GM19455 (cell line): Measurements from ENCODE around the gene VEZF1.
"Not testable (repeated sequence)": the region's sequence is repeated elsewhere in the genome, so short reads cannot be mapped to it uniquely, and the experiment has no call there.

ENCODE experiments used
- ATAC-seq: cut with Tn5 transposase; IDR thresholded peaks from one replicate; pipeline ENCODE4 v1.9.1; 2021; ENCODE audit not compliant: unreplicated experiment

VEZF1 gene

DNA sequence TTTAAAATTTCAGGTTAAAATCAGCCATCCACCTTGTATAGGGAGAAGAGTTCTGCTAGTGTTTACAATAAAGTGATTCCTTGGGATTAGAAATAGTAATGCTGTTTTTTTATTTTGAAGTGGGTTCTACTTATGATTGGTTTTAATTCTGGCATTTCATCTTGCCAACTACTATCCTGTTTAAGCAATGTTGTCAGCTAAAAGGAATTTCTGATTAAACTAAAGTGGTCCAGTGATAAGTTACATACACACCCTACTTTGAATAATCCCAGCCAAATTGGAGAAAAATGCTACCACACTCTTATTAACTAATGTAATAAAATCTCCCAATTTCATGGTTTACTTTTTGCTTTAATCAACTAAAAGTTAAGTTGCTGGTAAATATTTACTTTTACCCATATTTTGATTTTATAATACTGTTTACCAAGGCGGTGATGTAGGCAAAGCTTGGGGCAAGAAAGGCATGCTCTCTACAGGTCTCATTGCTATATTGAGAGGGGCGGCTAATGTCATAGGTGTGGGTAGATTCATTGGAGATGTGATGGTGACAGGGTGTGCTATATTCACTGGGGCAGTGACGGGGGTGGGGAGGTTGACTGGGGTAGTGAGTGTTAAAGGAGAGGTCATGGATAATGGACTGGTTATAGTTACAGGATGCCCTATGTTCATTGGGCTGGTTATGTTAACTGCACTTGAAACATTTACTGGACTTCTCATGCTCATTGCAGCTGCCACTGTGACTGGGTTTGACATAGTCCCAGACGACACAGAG lies 13.8 kb downstream of the VEZF1 start:
- ATAC-seq, result not testable (repeated sequence)

DNA sequence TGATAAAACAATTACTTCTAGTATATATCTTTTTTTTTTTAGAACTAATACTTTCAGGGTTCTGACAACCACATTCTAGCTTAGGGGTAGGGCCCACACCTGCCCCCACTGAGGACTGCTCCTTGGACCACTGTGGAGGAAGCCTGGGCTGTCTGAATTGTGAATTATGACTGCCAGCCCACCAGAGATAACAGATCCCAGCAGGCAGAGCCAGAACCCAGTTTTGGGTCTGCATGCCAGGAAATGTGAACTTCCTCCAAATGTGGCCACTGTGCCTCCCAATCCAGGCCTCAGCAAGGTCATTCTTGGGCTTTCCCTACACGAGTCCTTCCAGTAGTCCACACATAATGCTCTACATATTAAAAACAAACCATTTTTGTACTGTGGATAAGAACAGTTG lies 15.9 kb downstream of the VEZF1 start:
- no peak for ATAC-seq

DNA sequence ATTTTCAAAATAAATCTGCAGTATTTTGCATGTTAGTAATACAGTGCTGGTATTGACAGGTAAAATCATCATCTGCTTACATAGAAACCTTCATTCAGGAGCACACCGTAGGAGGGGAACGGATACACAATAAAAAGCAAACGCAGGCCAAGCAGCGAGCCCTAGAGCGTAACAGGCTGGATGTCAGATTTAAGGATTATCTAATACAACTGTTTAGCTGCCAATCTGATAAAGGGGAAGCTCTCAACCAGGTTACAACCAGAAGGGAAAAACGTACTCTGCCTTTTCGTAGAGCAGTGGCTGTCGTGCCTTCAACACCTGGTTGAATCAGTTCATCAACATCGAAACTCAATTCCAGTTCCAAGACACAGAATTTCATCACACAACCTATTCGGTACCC lies 16.5 kb downstream of the VEZF1 start:
- no peak for ATAC-seq

DNA sequence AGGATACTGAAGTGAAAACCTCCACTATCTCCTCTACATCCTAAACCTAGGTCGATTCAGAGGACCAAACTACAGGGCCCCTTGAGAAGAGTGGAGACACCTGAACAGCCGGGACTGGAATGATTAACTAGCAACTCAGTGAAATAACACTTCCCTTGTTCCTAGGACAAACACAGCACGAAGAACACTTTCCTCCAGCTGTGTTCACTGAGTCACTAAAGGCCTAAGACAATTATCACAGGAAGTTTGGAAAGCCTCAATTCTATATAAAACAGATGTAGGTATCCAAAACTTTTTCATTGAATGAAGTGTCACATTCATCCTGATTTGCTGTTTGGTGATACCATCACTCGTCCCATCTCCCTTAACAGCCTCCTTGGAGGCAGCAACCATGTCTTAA lies 17.3 kb downstream of the VEZF1 start:
- ATAC-seq, result no peak

DNA sequence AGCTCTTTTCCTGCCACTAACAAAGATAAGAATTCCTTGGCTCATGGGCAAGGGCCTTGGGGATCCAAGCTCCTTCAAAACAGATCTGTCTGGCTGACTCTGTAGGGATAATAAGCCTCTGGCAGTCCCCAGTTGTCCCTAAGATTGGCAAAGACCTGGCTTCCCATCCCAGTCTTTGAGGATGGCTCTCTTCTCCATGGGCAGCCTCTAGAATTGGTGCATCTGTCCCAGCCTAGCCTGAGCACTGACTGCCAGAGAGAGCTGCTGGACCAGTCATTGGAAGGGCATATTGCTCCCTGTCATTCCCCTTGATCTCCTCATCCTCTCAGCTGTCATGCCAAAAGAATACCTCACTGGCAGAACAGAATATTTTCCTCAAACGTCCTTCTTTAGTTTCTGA lies 19.6 kb downstream of the VEZF1 start:
- ATAC-seq, result no peak

DNA sequence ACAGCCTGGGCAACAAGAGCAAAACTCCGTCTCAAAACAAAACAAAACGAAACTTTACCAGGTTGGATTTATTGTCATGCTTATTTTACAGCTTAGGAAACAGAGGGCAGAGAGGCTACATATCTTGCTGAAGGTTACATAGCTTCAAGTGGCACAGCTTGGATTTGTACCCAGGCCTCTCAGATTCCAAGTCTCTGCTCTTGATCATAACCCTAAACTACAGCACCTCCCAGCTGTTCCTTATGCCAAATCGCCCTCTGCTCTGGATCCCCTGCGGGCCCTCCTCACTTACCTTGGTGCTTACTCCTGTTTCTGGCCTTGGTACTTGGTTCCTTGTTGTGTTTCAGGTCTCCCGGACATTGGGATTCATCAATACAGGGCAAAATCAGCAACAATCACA lies 21.2 kb downstream of the VEZF1 start:
- ATAC-seq, result no peak

DNA sequence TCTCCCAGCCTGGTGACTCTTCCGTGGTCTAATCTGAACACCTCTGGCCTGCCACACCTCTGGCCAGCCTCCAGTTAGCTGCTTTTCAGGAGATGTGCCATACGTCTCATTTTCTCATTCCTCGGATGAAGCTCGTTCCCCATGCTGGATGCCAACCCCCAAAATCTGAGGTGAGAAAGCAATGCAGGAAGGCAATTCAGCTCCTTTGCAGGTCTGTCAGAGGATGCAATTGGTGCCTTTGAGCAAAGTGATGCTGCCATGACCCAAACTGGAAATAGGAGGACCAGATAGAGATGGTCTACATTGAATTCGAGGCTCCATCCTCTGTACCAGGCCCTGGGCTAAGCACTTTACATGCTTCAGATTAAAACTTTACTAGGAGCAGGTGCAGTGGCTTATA lies 21.8 kb downstream of the VEZF1 start:
- ATAC-seq, result no peak

DNA sequence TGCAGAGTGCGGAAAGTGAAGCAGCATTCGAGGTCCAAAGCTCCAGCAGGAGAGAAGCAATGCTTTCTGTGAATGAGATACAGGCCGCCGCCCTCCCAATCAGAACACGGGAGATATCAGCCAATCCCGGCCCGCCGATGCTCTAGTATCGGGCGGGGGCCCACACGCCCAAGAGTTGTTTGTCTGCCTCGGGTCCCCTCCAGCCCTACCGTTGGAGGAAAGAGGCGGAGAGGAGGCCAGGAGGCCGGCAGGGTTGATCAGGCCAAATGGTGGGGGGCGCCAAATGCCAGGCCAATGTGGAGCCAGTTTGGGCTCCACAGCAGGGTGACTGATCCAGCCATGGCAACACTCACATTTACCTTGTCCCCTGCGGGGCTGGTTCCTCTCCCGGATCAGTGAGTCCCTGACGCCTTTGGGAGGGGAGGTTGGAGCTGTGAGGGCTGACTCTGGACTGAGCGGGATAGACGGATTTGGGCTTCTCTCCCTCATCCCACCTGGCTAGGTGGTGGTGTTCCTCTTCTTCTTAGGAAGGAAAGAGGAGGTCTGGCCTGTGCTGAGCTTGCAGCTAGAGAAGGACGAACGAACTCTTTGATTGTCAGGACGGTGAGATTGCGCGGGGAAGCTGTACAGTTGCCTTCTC lies 22.4 kb downstream of the VEZF1 start:
- no peak for ATAC-seq

DNA sequence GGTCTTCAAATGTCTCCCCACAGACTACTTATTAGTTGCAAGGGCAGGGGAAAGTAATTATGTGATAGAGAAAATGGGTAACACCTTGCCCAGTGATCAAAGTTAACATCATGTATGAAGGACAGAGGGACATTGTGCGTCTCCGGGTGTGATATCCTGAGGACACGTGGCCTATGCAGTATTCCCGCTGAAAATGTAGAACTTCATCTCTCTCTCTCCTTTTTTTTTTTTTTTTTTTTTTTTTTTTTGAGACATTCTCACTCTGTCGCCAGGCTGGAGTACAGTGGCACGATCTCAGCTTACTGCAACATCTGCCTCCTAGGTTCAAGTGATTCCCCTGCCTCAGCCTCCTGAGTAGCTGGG lies 24.9 kb downstream of the VEZF1 start:
- ATAC-seq, result no peak

DNA sequence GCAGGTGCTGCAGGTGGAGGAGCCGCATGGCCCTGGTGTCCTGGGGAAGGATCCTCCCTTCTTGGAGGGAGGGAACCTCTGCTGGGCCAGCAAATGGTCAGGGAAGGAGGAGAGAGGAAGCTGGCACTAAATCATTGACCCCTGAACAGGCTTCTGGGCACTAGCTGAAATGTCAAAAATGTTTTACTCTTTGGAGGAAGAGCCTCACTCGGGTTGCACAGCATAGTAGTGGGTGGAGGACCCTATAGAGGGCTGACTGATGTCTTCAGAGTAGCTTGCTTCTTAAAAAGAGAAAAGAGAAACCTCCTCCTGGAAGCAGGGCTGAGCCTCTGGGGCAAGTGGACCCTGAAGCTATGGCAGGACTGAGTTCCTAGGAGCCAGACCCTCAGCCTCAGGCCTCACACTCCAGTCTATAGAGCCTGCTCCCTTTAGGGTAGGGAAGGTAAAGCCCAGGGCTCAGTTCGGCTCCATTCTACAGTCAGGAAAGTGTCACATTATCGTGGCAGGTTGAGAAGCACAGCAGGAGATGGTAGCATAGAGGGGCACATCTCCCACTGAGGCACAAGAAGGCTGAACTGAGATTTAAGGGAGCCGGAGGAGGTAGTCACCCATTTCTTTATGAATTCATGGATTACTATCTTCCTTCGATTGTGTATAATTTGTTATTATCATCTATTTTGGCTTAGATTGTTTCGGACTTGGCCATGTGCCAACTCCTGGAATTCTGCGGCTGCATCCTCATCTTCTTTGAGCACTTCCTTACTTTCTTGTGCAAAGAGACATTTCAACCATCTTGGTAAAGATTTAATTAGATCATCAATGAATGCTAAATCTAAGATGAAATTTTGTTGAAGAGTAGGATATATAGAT lies 25.5 kb downstream of the VEZF1 start:
- no peak for ATAC-seq

DNA sequence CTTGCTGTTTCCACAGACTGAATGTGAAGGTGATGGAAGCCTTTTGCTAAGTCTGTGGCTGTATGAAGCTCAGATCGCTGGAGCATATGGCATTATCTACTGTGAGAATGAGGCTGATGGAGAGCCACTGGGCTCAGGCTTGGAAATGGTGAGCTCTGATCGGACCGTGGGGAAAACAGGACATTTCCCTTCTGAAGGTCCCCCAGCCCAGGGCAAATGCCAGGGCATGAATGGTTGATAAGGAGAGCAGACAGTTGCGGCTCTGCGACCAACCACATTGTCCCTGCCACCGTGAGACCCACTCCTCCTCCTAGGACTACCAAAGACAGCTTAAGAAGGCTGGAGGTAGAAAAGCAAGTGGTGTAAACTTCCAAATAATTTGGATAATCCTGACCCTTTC lies 28.1 kb downstream of the VEZF1 start:
- no peak for ATAC-seq

DNA sequence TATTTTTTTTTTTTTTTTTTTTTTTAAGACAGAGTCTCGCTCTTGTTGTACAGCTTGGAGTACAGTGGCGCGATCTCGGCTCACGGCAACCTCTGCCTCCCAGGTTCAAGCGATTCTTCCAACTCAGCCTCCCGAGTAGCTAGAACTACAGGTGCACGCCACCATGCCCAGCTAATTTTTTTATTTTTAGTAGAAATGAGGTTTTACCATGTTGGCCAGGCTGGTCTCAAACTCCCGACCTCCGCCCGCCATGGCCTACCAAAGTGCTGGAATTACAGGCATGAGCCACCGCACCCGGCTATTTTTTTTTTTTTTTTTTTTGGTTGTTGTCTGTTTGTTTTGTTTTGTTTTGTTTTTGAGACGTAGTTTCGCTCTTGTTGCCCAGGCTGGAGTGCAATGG lies 29.7 kb downstream of the VEZF1 start:
- ATAC-seq, result not testable (repeated sequence)

DNA sequence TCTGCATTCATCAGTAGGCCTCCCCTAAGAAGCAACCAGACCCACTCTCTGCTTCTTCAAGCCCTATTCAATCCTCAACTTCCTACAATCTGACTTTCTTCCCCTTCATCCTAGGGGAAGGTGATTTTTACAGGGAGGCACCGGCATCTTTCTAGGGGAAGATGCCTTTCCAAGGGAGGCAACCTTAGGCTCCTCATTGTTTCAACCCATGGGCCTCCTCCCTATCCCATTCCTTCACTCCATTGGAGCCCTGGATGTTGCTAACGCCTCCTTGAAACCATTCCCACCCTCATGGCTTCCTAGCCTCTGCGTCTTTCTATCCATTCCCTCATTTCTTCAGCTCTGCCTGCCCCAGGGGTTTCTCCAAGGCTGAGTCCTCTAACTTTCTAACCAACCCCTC lies 30.2 kb downstream of the VEZF1 start:
- no peak for ATAC-seq

DNA sequence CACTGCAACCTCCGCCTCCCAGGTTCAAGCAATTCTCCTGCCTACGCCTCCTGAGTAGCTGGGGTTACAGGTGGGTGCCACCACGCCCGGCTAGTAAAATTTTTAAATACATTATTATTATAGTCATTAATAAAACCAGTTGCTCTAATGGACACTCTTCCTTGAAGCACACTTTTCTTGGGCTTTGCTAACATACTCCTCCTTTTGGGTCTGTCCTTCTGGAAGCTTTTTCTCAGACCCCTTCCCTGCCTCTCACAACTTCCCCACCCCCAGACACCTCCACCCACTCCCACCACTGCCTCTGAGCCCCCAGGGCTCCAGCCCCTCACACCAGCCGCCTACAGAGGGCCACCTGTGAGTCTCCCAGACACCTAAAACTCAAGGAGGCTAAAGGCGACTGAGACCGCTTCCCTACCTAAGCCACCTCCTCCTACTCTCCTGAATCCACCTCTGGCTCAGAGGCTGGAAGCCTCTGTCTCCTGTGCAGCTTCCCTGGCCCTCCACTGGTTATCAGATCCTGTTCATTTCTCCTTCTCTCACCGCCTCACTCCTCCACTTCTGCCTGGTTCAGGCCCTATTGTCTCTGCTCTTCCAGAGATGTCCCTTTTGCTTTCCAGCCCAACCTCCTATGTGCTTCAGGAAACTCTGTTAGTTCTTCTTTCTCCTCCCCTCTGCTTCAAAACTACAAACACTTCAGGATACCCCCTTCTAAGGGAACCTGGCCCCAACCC lies 30.8 kb downstream of the VEZF1 start:
- ATAC-seq, result no peak

DNA sequence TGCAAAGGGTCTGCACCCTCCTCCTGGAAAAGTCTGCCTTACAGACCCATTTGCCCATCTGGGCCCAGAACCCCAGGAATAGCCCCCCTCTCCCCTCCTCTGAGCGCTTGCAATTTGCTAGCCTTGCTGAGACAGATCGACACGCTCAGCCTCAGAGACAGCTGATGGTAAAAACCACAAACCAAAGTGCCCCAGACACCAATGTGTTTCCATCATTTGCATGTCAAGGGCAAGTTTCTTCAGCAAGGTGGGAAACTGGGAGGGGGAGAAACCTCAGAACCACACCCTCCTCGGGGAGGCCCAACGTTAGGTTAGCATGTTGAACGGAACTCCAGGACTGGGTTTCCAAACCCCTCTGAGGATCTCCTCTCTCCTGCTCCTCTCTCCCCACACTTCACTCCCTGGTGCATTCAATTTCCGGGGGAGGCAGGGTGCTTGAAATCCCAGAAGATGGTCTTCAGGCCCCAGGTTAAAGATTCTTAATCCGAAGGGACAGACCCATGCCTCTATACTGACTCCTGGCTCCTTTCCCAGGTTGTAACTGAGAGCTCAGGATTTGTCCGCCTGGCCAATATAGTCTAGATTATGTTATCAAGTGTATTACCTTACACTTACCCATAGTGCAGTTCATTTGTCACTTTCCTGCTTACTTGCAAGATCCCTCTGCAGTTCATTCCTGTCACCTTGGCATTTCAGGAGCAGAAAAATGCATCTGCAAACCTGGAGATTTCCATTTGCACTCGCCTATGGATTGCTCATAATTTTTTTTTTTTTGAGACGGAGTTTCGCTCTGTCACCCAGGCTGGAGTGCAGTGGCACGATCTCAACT lies 31.5 kb downstream of the VEZF1 start:
- peak; percentile 54 for ATAC-seq

DNA sequence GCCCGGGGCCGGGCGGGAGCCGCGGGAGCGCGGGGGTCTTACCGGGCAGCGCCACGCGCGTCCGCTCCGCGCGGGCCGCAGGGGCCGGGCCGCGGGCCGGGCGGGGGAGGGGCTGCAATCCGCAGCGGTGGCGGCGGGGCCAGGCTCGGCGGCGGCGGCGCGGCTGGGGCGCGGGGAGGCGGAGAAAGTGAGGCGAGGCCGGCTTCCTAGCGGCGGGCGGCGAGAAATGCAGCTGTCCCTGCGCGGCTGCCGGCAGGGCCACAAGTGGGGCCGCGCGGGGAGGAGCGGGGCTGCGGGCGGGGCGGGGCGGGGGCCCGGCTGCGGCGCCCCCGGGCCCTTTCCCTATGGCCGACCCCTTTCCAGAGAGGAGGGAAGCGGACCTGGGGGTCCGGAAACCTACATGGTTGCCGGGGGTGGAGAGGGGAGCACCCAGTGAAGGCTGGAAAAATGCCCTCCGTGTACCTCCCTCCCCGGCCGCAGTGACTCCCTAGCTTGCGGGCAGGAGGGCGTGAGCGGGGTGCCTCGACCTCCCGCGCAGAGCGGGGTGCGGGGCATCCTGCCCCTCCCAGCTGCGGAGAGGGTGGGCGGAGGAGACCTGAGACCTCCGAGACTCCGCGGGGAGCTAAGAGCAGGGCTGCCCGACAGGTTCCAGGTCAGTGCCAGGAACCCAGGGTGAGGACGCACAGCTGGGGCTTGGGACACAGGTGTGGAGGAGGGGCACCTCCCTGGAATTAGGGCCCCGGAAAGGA lies 32.7 kb downstream of the VEZF1 start, which contains the start of gene CUEDC1:
CUEDC1 (minus strand) TSS at position 230 of the 749 bp plus-strand sequence. CDS start 69,848 bp downstream, outside the sequence.
- ATAC-seq, result peak; percentile 56

DNA sequence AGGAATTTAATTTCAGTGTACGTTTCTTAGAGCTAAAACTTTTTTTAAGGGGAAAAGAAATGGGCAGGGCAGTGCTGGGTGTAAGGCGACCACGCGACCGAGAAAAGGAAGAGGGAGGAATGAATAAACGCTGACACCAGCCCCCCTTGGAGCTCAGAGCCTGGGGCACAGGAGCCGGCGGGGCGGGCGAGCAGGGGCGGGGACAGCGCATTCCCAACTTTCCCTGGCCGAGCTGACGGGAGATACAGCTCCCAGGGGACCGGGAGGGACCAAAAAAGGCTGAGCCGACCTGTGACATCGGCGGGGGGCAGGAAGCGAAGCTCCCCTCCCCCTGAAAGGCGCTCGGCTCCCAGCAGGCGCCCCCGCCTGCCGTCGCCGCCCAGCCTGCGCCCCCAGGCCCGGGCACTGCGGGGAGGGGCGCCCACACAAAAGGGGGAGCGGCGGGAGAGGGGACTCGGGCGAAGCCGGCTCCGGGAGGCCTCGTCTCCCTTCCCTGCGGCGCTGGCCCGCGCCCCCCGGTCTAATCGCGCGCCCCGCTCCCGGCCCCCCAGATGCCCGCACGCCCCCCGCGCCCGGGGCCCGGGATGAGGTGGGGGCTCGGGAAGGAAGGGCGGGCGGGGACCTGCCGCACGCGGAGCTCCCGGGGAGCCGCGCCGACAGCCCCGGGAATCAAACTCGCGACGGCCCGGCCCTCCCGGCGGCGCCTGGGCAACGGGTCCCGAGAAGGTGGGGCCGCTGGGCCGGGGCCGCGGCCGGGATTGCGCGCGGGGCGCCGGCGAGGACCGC lies 33.5 kb downstream of the VEZF1 start:
- ATAC-seq, result peak; percentile 14

DNA sequence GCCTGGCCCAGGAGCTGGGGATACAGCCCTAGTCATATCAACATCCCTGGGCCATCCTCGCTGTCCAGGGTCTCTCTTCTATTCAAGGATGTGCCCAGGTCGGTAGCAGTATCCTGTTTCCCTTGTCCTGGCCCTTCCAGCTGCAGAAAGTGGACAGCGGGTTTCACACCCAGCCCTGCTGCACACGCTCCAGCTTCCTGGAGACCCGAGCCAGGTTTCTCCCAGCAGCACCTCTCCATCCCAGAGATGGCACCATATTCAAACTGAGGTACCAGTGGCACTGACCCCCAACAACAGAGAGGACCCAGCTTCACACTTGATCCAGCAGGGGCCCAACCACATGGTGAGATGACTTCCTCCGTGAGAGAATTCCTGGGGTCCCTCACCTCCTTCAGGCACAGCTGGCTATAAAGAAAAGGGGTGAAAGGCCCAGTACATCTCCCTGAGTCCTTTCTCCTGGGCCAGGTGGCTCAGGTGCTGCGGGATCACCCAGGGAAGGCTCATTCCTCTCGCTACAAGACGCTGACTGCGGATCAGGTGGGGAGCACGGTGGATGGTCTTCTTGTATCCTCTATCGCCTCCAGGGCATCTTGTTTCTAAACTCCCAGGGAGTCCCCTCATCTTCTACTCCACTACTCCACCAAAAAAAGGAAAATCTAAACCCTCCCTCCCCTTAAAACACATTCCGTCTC lies 34.2 kb downstream of the VEZF1 start:
- no peak for ATAC-seq
